ENCODE data around the gene CACNA1D.

The CACNA1D gene

DNA sequence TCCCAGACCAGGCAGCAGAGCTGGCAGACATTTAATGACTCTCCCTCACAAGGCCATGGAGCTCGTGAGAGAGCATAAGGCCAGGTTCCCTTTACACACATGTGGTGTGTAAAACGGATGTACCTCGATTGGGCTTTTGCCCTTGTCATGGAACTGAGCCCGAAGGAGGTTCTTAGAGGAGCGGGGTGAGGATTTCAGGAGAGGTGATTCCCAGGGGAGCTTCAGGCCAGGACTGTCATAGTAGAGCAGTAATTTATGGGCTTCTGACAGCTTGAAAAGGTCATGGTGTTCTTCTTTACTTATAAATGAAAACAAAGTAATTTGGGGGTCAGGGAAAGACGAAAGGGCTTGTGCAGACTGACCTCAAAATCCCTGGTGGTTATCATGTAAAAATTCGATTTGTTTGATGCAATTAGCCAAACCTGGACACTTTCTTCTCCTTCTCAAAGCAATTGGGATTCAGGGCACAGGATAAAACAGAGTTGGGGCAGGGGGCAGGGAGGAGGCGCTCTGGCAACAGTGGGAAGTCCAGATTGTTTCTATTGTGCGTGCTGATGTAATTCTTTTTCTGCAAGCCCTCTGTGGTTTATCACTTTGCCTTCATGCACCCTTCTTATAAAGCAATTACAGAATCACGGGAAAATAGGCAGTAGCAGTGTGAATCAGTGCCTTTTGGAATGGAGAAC is 51.0 kb downstream of the CACNA1D start:
- DNase-seq (ENCODE audit: low read depth, low spot score), result no peak
- H3K27ac ChIP-seq, result no peak overlapping the region
- H3K9me3 ChIP-seq (ENCODE audit: low read depth, low read length), result no peaks in the 10 kb centered on the region
- no peak overlapping the region for H3K9ac ChIP-seq (ENCODE audit: insufficient read length)
- TF ChIP-seq EZH2 (IDR thresholded peaks at IDR 0.05) (no peak), POLR2AphosphoS5 (IDR thresholded peaks at IDR 0.05; ENCODE audit: borderline replicate concordance, low read depth, low read length) (no peak), FOXP2 (optimal IDR thresholded peaks at IDR 0.05; ENCODE audit: control extremely low read depth, extremely low read length, insufficient read depth) (no peak)
- H3K4me3 ChIP-seq, result no peak overlapping the region
- H3K36me3 ChIP-seq (ENCODE audit: insufficient read depth, low read length), result no peaks in the 10 kb centered on the region

DNA sequence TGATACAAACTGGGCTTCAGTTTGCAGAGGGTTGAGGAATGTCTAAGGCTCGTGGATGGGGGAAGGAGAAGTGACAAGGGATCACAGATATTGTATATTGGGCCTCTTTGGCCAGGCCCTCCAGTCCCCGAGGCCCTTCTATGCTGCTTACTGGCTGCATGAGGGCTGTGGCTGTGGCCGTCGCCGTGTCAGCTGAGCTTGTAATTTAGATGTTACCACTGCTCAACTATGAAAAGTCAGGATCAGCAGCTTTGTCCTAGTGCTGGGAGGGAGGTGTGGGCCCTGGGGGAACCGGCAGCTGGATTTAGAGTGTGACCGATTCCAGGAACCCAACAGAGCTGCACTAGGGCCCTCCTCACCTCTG is 51.6 kb downstream of the CACNA1D start:
- no peak overlapping the region for H3K9ac ChIP-seq (ENCODE audit: insufficient read length)
- DNase-seq (ENCODE audit: low read depth, low spot score), result no peak
- TF ChIP-seq POLR2AphosphoS5 (IDR thresholded peaks at IDR 0.05; ENCODE audit: borderline replicate concordance, low read depth, low read length), result no peak
- TF ChIP-seq FOXP2 (optimal IDR thresholded peaks at IDR 0.05; ENCODE audit: control extremely low read depth, extremely low read length, insufficient read depth), result no peak
- TF ChIP-seq EZH2 (IDR thresholded peaks at IDR 0.05), result no peak

DNA sequence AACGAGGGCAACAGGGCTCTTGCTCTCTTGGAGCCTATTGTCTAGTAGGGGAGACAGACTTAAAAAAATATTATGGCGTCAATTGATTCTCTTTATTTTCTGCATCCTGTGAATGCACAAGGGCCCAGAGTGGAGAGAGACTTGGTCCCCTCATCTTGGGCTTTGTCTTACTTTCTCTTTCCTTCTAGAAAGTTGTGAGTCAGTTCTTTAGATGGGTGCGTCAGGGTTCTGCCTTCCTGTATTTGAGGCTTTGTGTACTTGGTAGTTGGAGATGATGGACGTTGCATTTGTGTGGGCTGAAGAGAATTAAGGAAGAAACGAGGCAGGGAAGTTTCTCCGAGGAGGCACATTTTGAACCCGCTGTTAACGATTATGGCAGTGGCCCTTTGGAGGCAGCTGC is 52.9 kb downstream of the CACNA1D start:
- H3K9ac ChIP-seq (ENCODE audit: insufficient read length), result no peak overlapping the region
- no peak overlapping the region for H3K27ac ChIP-seq
- H3K36me3 ChIP-seq (ENCODE audit: insufficient read depth, low read length), result no peaks in the 10 kb centered on the region
- H3K9me3 ChIP-seq (ENCODE audit: low read depth, low read length), result no peaks in the 10 kb centered on the region
- no peak for TF ChIP-seq EZH2 (IDR thresholded peaks at IDR 0.05)
- TF ChIP-seq POLR2AphosphoS5 (IDR thresholded peaks at IDR 0.05; ENCODE audit: borderline replicate concordance, low read depth, low read length), result no peak
- TF ChIP-seq FOXP2 (optimal IDR thresholded peaks at IDR 0.05; ENCODE audit: control extremely low read depth, extremely low read length, insufficient read depth), result no peak
- H3K4me3 ChIP-seq, result no peak overlapping the region
- no peak for DNase-seq (ENCODE audit: low read depth, low spot score)

More for the DNA sequence above, 51.6 kb downstream of the CACNA1D start:
- Histone ChIP-seq H3K4me3 (no peak overlapping the region), H3K27ac (no peak overlapping the region), H3K9me3 (ENCODE audit: low read depth, low read length) (no peaks in the 10 kb centered on the region), H3K36me3 (ENCODE audit: insufficient read depth, low read length) (no peaks in the 10 kb centered on the region)

DNA sequence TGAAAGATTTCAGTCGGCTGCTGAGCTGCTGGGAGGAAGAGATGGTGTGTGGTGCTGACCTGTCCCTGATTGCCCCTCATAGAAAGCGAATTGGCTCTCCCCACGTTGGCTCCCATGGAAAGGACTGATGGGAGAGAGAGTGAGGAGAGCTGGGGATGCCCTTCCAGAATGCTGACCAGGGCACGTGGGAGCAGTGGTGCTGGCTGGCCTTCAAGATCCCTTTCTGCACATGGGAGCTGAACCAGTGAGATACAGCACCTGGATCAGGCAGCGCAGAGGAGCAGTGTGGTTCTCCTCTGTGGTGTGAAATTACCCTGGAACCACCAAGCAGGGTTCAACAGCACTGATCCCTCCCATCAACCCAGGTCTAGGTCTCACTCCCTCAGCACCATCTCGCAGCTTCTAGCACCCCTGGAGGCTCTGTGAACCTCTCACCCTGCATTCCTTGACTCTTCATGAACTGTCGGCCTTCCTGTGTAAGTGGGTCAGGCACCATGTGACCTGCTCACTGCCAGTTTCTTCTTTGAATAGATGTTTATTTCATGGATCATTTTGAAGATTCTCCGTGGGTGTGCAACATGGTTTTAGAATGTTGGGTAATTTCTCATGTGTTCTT is 55.7 kb downstream of the CACNA1D start:
- H3K9ac ChIP-seq (ENCODE audit: insufficient read length), result no peak overlapping the region
- TF ChIP-seq POLR2AphosphoS5 (IDR thresholded peaks at IDR 0.05; ENCODE audit: borderline replicate concordance, low read depth, low read length) (no peak), EZH2 (IDR thresholded peaks at IDR 0.05) (no peak), FOXP2 (optimal IDR thresholded peaks at IDR 0.05; ENCODE audit: control extremely low read depth, extremely low read length, insufficient read depth) (no peak)
- H3K4me3 ChIP-seq, result no peak overlapping the region
- no peak overlapping the region for H3K27ac ChIP-seq
- H3K9me3 ChIP-seq (ENCODE audit: low read depth, low read length), result no peaks in the 10 kb centered on the region
- no peaks in the 10 kb centered on the region for H3K36me3 ChIP-seq (ENCODE audit: insufficient read depth, low read length)
- no peak for DNase-seq (ENCODE audit: low read depth, low spot score)

DNA sequence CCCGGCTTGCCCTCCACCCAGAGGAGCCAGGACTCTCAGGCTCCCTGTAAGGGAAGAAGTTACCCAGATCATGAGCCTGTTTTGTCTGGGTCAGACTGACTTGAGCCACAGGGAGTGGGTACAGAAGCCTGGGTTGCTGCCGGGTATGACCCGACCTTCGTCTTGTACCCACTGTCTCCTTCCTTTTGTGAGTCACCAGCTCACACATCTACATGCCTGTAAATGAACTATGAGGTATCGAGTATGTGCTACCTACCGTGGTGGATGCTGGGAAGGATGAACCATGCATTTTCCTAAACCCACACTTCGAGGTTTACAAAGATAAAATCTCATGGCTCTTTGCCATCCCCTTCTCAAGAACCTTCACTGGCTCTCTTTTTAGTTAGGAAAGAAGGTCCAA is 56.9 kb downstream of the CACNA1D start:
- no peaks in the 10 kb centered on the region for H3K9me3 ChIP-seq (ENCODE audit: low read depth, low read length)
- DNase-seq (ENCODE audit: low read depth, low spot score), result no peak
- no peak overlapping the region for H3K9ac ChIP-seq (ENCODE audit: insufficient read length)
- no peaks in the 10 kb centered on the region for H3K36me3 ChIP-seq (ENCODE audit: insufficient read depth, low read length)
- no peak overlapping the region for H3K4me3 ChIP-seq
- TF ChIP-seq EZH2 (IDR thresholded peaks at IDR 0.05), result no peak
- TF ChIP-seq FOXP2 (optimal IDR thresholded peaks at IDR 0.05; ENCODE audit: control extremely low read depth, extremely low read length, insufficient read depth), result no peak
- no peak for TF ChIP-seq POLR2AphosphoS5 (IDR thresholded peaks at IDR 0.05; ENCODE audit: borderline replicate concordance, low read depth, low read length)
- no peak overlapping the region for H3K27ac ChIP-seq

DNA sequence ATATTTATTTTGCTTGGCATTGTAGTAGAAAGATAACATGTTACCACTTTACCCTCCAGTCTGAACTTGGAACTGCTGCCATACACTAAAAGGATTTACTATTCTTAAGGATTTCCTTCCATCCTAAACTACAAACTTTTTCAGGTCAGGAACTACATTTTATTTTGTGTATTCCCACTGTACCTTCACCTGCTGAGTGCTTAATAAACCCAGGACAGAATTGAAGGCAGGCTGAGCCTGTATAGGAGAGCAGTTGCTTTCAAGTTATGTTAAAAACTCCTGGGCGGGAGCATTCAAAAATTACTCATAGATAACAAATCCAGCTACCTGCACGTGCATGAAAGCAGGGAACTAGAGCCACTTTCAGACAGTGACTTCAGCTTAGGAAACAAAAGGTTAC is 58.3 kb downstream of the CACNA1D start:
- no peak overlapping the region for H3K9ac ChIP-seq (ENCODE audit: insufficient read length)
- H3K27ac ChIP-seq, result no peak overlapping the region
- TF ChIP-seq POLR2AphosphoS5 (IDR thresholded peaks at IDR 0.05; ENCODE audit: borderline replicate concordance, low read depth, low read length), result no peak
- no peak for TF ChIP-seq FOXP2 (optimal IDR thresholded peaks at IDR 0.05; ENCODE audit: control extremely low read depth, extremely low read length, insufficient read depth)
- TF ChIP-seq EZH2 (IDR thresholded peaks at IDR 0.05), result no peak
- no peak overlapping the region for H3K4me3 ChIP-seq
- no peaks in the 10 kb centered on the region for H3K36me3 ChIP-seq (ENCODE audit: insufficient read depth, low read length)
- H3K9me3 ChIP-seq (ENCODE audit: low read depth, low read length), result no peaks in the 10 kb centered on the region
- no peak for DNase-seq (ENCODE audit: low read depth, low spot score)

DNA sequence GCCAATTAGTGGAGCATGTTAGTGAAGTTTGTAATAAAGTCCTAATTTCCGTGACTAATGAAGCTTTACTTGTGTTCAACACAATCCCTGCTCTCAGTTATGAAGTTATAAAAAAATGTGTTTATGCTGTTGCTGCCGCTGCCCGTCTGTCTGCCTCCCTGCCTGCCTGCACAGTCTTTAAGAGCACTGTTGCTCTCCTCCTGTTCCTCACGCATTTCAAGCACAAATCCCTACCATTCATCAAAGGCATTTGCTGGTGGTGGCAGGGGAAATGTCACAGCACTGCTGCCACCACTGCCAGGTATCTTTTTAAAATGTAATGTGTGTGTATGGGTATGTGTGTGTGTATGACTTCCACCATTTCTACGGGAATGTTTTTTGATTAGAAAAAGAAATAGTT is 58.8 kb downstream of the CACNA1D start:
- TF ChIP-seq POLR2AphosphoS5 (IDR thresholded peaks at IDR 0.05; ENCODE audit: borderline replicate concordance, low read depth, low read length), result no peak
- Histone ChIP-seq H3K27ac (no peak overlapping the region), H3K36me3 (ENCODE audit: insufficient read depth, low read length) (no peaks in the 10 kb centered on the region), H3K4me3 (no peak overlapping the region), H3K9me3 (ENCODE audit: low read depth, low read length) (no peaks in the 10 kb centered on the region), H3K9ac (ENCODE audit: insufficient read length) (no peak overlapping the region)
- no peak for DNase-seq (ENCODE audit: low read depth, low spot score)

DNA sequence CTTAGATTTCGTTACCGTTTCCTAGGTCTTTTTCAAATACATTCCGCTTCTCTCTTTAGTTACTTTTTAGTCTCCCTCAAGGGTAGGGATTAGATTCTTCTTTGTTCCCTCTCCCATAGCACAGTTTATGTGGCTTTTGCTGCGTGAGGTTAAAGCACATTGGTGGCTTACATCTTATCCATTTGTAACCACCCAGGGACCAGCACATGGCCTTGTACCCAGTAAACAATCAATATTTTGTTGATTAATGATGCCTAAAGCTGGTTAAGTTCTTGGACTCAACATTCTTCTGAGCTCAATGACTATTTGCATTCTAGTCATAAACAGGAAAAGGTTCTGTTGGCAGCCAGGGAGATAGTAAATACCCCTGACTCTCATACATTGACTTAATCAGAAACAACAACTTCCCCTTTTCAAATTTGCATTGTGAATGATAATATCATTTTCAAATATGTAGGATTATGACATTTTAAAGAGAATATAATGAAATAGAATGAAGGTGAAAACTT is 60.2 kb downstream of the CACNA1D start:
- Histone ChIP-seq H3K9ac (ENCODE audit: insufficient read length) (no peak overlapping the region), H3K36me3 (ENCODE audit: insufficient read depth, low read length) (no peaks in the 10 kb centered on the region), H3K4me3 (no peak overlapping the region), H3K9me3 (ENCODE audit: low read depth, low read length) (no peaks in the 10 kb centered on the region), H3K27ac (no peak overlapping the region)
- TF ChIP-seq POLR2AphosphoS5 (IDR thresholded peaks at IDR 0.05; ENCODE audit: borderline replicate concordance, low read depth, low read length), result no peak
- DNase-seq (ENCODE audit: low read depth, low spot score), result no peak
